ENCODE data around the gene ERAP2. TPM values are rescaled to one million over a fixed set of nuclear protein-coding genes. Genes with fewer than 3 reads are reported as not detected.

The ERAP2 gene
- total RNA-seq, 1 donor from 2014 or later: 16.5 TPM

DNA sequence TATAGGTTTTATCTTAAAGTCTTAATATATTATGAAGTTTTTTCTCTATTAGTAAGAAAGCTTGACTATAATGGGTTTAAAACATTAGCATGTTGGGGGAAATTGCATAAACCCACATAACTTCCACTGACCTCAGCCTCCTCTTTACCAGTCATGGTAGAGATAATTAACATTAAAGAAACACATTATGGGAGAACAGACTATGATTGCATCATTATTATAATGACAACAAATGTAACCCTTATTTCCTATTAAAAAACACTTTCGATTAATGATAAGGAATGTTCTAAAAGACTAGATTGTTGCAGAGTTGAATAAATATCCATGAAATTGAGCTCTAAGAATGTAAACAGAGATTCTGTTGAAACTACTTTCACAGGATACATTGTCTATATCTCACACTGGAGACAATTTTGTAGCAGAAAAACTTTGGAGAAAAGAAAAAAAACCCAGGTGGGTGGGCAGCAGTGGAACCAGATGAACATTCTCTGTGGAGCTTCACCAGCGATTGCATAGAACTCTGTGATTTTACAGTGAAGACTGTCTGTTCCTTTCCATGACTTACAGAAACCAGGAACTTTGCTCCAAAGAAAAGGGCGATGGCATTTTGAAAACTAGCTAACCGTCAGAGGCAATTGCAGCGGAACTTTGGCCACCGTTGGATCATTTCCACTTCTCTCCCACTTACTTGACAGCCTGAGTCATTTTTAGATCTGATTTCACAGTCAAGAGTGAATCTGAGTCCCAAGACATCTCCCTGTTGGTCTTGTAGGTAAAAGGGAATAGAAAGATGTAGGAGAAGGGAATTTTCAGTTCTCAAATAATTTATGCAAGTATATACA is 21.0 kb upstream of the ERAP2 start:
- Histone ChIP-seq H3K9me3 (no peaks in the 10 kb centered on the region), H3K36me3 (no peaks in the 10 kb centered on the region), H3K27ac (no peak overlapping the region), H3K27me3 (no peaks in the 10 kb centered on the region), H3K4me1 (no peaks in the 10 kb centered on the region), H3K4me3 (no peak overlapping the region)
- DNase-seq (ENCODE audit: extremely low spot score in 2 of 2): no peak
- TF ChIP-seq POLR2AphosphoS5 (IDR thresholded peaks at IDR 0.05; ENCODE audit: insufficient read depth in 1 of 2, low read depth in 1 of 2) (no peak), POLR2A (IDR thresholded peaks at IDR 0.05) (no peak)
- TF ChIP-seq, protein P1, sequence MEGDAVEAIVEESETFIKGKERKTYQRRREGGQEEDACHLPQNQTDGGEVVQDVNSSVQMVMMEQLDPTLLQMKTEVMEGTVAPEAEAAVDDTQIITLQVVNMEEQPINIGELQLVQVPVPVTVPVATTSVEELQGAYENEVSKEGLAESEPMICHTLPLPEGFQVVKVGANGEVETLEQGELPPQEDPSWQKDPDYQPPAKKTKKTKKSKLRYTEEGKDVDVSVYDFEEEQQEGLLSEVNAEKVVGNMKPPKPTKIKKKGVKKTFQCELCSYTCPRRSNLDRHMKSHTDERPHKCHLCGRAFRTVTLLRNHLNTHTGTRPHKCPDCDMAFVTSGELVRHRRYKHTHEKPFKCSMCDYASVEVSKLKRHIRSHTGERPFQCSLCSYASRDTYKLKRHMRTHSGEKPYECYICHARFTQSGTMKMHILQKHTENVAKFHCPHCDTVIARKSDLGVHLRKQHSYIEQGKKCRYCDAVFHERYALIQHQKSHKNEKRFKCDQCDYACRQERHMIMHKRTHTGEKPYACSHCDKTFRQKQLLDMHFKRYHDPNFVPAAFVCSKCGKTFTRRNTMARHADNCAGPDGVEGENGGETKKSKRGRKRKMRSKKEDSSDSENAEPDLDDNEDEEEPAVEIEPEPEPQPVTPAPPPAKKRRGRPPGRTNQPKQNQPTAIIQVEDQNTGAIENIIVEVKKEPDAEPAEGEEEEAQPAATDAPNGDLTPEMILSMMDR (IDR thresholded peaks at IDR 0.05): no peak
- intact Hi-C loops (cut with DNase I): no loop called here

DNA sequence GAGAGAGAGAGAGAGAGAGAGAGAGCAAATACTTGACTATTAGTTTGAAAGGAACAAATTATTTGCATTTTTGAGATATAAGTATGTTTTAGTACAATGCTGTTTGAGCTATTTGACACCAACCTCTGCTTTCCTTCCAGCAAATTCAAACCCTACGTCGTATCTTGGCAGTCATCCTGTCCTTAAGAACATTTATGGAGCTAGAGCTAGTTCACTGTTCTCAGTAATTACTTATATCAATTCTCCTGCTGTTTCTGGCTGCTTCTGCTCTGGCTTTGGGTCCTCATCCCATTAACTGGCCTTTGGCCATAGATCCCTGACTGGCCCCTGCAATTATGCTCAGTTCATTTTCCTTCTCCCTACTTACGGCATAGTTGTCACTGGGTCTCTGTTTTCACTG is 19.9 kb upstream of the ERAP2 start:
- DNase-seq (ENCODE audit: extremely low spot score in 2 of 2): no peak
- intact Hi-C loops (cut with DNase I): no loop called here
- H3K27me3 ChIP-seq: no peaks in the 10 kb centered on the region
- H3K4me1 ChIP-seq: no peaks in the 10 kb centered on the region
- no peaks in the 10 kb centered on the region for H3K9me3 ChIP-seq
- H3K4me3 ChIP-seq: no peak overlapping the region
- H3K36me3 ChIP-seq: no peaks in the 10 kb centered on the region
- no peak overlapping the region for H3K27ac ChIP-seq
- TF ChIP-seq, protein P1 (IDR thresholded peaks at IDR 0.05): no peak
- TF ChIP-seq POLR2AphosphoS5 (IDR thresholded peaks at IDR 0.05; ENCODE audit: insufficient read depth in 1 of 2, low read depth in 1 of 2) (no peak), POLR2A (IDR thresholded peaks at IDR 0.05) (no peak)

DNA sequence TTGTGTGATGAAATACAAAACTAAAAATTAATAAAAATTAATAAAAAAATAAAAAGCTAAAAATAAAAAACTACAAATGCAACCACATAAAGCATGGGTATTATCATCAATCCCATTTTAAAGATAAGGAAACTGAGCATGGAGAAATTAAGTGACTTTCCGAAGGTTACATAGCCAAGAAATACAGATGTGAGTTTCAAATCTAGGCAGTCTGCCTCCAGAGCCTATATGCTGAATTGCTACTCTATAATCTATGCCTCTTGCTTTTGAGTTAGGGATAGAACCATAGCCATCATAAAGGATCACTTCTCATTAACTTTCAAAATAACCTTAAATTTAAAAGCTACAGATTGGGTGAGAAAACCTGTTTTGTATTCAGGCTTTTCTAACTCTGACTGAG is 18.8 kb upstream of the ERAP2 start:
- no peak overlapping the region for H3K4me3 ChIP-seq
- intact Hi-C loops (cut with DNase I): no loop called here
- TF ChIP-seq POLR2AphosphoS5 (IDR thresholded peaks at IDR 0.05; ENCODE audit: insufficient read depth in 1 of 2, low read depth in 1 of 2) (no peak), POLR2A (IDR thresholded peaks at IDR 0.05) (no peak)
- TF ChIP-seq, protein P1 (IDR thresholded peaks at IDR 0.05): no peak
- no peak overlapping the region for H3K27ac ChIP-seq
- no peaks in the 10 kb centered on the region for H3K27me3 ChIP-seq
- DNase-seq (ENCODE audit: extremely low spot score in 2 of 2): no peak
- no peaks in the 10 kb centered on the region for H3K9me3 ChIP-seq
- no peaks in the 10 kb centered on the region for H3K36me3 ChIP-seq
- no peaks in the 10 kb centered on the region for H3K4me1 ChIP-seq

DNA sequence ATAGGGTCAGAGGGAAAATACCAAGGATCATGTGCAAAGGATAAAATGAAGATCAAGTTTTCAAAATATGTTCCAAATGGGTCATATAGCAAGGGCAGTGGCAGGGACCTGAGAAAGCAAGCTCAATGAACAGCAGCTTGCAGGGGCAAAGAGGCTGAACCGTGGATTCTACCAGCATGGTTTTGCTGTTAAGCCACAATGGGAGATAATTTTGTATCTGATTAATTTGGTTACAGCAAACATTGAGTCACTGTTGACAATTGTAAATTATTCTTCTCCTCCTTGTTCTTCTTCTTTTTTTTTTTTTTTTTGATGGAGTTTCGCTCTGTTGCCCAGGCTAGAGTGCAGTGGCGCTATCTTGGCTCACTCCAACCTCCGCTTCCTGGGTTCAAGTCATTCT is 18.4 kb upstream of the ERAP2 start:
- Histone ChIP-seq H3K4me3 (no peak overlapping the region), H3K27me3 (no peaks in the 10 kb centered on the region), H3K36me3 (no peaks in the 10 kb centered on the region), H3K9me3 (no peaks in the 10 kb centered on the region), H3K27ac (no peak overlapping the region), H3K4me1 (no peaks in the 10 kb centered on the region)
- intact Hi-C loops (cut with DNase I): no loop called here
- DNase-seq (ENCODE audit: extremely low spot score in 2 of 2): no peak
- TF ChIP-seq POLR2A (IDR thresholded peaks at IDR 0.05) (no peak), POLR2AphosphoS5 (IDR thresholded peaks at IDR 0.05; ENCODE audit: insufficient read depth in 1 of 2, low read depth in 1 of 2) (no peak)
- TF ChIP-seq, protein P1 (IDR thresholded peaks at IDR 0.05): no peak

DNA sequence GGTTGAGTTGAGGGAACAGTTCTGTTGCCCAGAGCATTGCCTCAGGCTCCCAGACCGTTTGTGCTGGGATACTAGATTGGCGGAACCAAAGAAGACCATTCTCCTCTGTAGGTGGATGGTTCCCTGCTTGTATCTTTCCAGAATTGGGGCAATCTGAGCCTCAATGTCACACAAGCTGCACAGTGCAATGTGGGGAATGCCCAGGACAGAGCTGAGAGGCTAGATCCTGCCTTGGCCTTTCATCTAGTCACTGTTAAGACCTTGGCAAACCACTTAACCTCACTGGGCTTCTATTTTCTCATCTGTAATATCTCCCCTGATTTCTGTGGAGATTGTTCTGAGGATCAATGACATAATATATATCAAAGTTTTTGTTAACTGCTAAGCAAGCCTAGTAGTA is 16.9 kb upstream of the ERAP2 start:
- intact Hi-C loops (cut with DNase I): no loop called here
- Histone ChIP-seq H3K27ac (no peak overlapping the region), H3K9me3 (no peaks in the 10 kb centered on the region), H3K4me1 (no peaks in the 10 kb centered on the region), H3K36me3 (no peaks in the 10 kb centered on the region), H3K27me3 (no peaks in the 10 kb centered on the region), H3K4me3 (no peak overlapping the region)
- TF ChIP-seq POLR2A (IDR thresholded peaks at IDR 0.05): no peak
- DNase-seq (ENCODE audit: extremely low spot score in 2 of 2): no peak
